ENCODE results near the gene KATNAL1. TPM values are rescaled to one million over a fixed set of nuclear protein-coding genes. Genes with fewer than 3 reads are reported as not detected.

Gene KATNAL1
- total RNA-seq, 1 experiment from 2014 or later = 11.2 TPM

DNA sequence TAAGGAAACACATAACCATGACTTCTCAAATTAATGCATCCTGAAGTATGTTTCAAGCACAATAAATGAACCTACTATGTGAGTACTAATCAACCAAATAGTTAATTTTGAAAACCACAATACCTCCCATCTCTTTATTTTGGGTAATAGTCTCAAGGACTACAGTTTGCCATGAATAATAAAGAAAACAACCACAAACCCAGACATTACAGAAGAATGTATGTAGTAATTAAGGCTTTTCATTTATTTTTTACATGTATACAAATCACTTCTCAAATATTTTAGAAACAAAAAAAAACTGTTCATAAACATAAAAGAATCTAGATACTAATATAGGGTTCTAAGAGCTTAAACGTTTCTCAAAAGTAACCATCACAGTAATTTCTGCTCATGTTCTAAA lies 6.8 kb downstream of the KATNAL1 start:
- Histone ChIP-seq H3K56ac (ENCODE audit: insufficient read length, low read depth, low read length) (no peak overlapping the region), H3K9ac (ENCODE audit: extremely low read depth, insufficient read length, low read length) (no peak overlapping the region), H4K91ac (ENCODE audit: insufficient read length, low read depth, low read length) (no peak overlapping the region), H4K20me1 (ENCODE audit: control insufficient read depth, insufficient read depth, insufficient read length) (no peaks in the 10 kb centered on the region), H3K4ac (ENCODE audit: low read depth, low read length) (no peak overlapping the region), H3K79me1 (ENCODE audit: insufficient read depth, low read depth, low read length, poor library complexity, severe bottlenecking) (peaks cover 2% of the 10 kb centered on the region), H4K5ac (ENCODE audit: insufficient read length, low read depth, low read length) (no peak overlapping the region), H2AFZ (ENCODE audit: low read length) (no peak overlapping the region), H3T11ph (ENCODE audit: low read length) (no peak overlapping the region), H2BK5ac (ENCODE audit: insufficient read length, low read length) (no peak overlapping the region), H3K79me2 (ENCODE audit: insufficient read depth, low read length) (peaks cover 3% of the 10 kb centered on the region; the same call in 1 of the 2 replicates), H3K4me1 (ENCODE audit: insufficient read depth, low read length) (no peaks in the 10 kb centered on the region), H3K18ac (ENCODE audit: insufficient read length, low read depth, low read length) (no peak overlapping the region), H2AK5ac (ENCODE audit: insufficient read length, low read length) (no peak overlapping the region), H2BK120ac (ENCODE audit: low read depth, low read length, poor library complexity, severe bottlenecking) (no peak overlapping the region), H3K4me2 (ENCODE audit: insufficient read depth, insufficient read length, low read length) (no peak overlapping the region), H3K23me2 (ENCODE audit: insufficient read length, low read depth, low read length, poor library complexity, severe bottlenecking) (no peaks in the 10 kb centered on the region), H3K27ac (ENCODE audit: insufficient read length, low read depth, low read length) (no peak overlapping the region), H3K27me3 (ENCODE audit: insufficient read depth, low read length) (no peaks in the 10 kb centered on the region), H3K14ac (ENCODE audit: insufficient read depth, low read length) (no peak overlapping the region), H2BK12ac (ENCODE audit: insufficient read length, low read depth, low read length) (no peak overlapping the region), H2BK15ac (ENCODE audit: low read depth, low read length) (no peak overlapping the region), H3K9me3 (ENCODE audit: control insufficient read depth, low read depth, low read length) (no peaks in the 10 kb centered on the region), H2BK20ac (ENCODE audit: low read depth, low read length, poor library complexity, severe bottlenecking) (no peak overlapping the region), H4K8ac (replicated peaks; ENCODE audit: insufficient read length, low read depth, low read length) (no peak overlapping the region), H3K23ac (ENCODE audit: insufficient read length, low read depth, low read length) (no peak overlapping the region)
- Mint-ChIP-seq H3K36me3 (ENCODE audit: insufficient read depth in 1 of 3, low read depth in 3 of 3) (0 out of 7 replicates have a peak, but pooled peaks cover 0 to 5% (median 0%) of the 10 kb centered on the region in 3 experiments), H3K27ac (no peak overlapping the region), H3K4me3 (no peak overlapping the region), H3K4me1 (peaks cover 22 to 28% of the 10 kb centered on the region in 2 experiments), H3K9me3 (no peaks in the 10 kb centered on the region), H3K27me3 (ENCODE audit: low read depth) (no peaks in the 10 kb centered on the region)
- WGBS (ENCODE audit: extremely low coverage, insufficient read length, low lambda C conversion rate) = no CpG with 5 or more reads among the region's 1 CpG
- no peak for DNase-seq
- no peak for TF ChIP-seq CTCF (conservative IDR thresholded peaks at IDR 0.05)
